GM12801 (cell line): ENCODE data around the gene TKT.

Experiments used
- CTCF ChIP-seq: IDR thresholded peaks from one replicate; pipeline ENCODE4 v1.5.1; 2011; ENCODE audit warnings: control low read depth; ENCODE audit not compliant: insufficient read length; ENCODE audit errors: extremely low read depth

Gene TKT

DNA sequence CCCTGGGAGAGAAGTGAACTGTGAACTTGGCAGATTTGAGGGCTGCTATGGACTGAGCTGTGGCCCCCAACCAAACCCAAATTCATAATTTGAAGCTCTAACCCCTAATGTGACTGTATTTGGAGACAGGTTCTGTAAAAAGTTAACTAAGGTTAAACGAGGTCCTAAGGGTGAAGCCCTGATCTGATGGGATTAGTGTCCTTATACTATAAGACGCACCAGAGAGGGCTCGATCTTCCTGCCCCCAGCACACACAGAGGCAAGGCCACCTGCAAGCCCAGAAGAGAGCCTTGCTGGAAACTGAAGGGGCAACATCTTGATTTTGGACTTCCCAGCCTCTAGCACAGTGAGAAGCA lies 34.0 kb downstream of the TKT start:
- no peak for TF ChIP-seq CTCF

- TF ChIP-seq CTCF, result no peak
Observed at GRCh38 chr3:53221345-53221744, 34.5 kb downstream of the TKT start.

GRCh38 chr3:53219895-53220483 lies 35.8 kb downstream of the TKT start:
- no peak for TF ChIP-seq CTCF

GRCh38 chr3:53218131-53218530 lies 37.7 kb downstream of the TKT start:
- no peak for TF ChIP-seq CTCF

GRCh38 chr3:53217175-53217574 lies 38.6 kb downstream of the TKT start:
- TF ChIP-seq CTCF, result no peak

GRCh38 chr3:53216723-53217122 lies 39.1 kb downstream of the TKT start:
- TF ChIP-seq CTCF, result no peak

DNA sequence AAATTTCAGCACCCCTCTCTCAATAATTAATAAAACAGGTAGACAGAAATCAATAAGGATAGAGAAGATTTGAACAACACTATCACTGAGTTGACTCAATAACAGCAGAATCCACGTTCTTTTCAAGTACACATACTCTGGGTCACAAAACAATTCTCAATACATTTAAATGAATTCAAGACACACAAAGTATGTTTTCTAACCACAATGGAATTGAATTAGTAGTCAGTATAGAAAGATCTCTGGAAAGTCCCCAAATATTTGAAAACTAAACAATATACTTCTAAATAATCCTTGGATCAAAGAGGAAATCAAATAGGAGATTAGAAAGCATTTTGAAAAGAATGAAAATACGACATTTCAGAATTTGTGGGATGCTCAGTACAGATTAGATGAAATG lies 40.0 kb downstream of the TKT start:
- no peak for TF ChIP-seq CTCF

DNA sequence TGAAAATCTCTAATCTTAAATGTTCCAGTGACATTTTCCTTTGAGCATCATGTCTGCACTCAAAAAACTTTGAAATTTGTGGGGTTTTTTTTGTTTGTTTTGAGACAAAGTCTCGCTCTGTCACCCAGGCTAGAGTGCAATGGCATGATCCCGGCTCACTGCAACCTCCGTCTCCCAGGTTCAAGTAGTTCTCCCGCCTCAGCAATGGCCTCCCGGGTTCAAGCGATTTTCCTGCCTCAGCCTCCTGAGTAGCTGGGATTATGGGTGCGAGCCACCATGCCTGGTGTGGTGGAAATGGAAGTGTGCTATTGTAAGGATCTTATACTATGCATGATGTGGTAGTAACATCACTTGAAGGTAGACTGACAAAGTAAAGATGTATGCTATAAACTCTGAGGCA lies 42.5 kb downstream of the TKT start:
- TF ChIP-seq CTCF, result no peak
